Body of pancreas (tissue), 4 donors: ENCODE results near the gene ARHGEF4.

ENCODE experiments used
- CTCF ChIP-seq, 7 experiments: fragments of 450-650 bp in 4 of 7; fragments of 200-600 bp in 3 of 7; sonication (generic) in 3 of 7; IDR thresholded peaks; one replicate each; pipeline ENCODE4 v1.5.1; 2016 to 2019; ENCODE audit warnings: antibody characterized with exemption in 7 of 7
- POLR2A ChIP-seq, 3 donors: fragments of 450-650 bp; IDR thresholded peaks; one replicate each; pipeline ENCODE4 v1.6.1; 2016; ENCODE audit warnings: antibody characterized with exemption in 3 of 3, mild to moderate bottlenecking in 2 of 3

GRCh38 chr2:131035826-131036231 is 199.1 kb downstream of the ARHGEF4 start:
- TF ChIP-seq CTCF (IDR thresholded peaks at IDR 0.05) (no peak), POLR2A (IDR thresholded peaks at IDR 0.05) (no peak)
